T-helper 2 cell (primary cell): ENCODE measurements around the gene EFCAB13.

Source experiments
- DNase-seq, 5 experiments: peaks; one replicate each; pipeline versions ENCODE4 v3.0.0 to v3.0.0-alpha.2; 2012 to 2022

The EFCAB13 gene

GRCh38 chr17:47295037-47295873 is 28.5 kb upstream of the EFCAB13 start:
- no peak for DNase-seq

DNA sequence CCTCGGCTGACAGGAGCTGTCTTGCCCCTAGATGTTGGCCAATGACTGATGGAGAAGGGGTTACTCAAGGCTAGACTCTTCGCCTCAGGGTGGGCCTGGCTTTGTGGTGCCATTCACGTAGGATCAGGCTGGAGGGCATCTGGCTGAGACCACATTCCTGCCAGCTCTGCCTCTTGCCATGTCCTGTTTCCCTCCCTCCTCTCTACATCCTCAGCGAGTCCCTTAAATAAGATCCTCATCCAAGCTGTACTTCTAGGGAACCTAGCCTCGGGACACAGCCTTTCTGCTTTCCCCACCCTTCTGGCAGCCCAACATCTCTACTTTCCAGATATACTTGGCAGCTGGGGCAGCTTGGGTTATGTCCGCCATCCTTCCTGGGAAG is 27.9 kb upstream of the EFCAB13 start:
- no peak for DNase-seq

- DNase-seq = no peak
These were observed 25.9 kb upstream of the EFCAB13 start for GRCh38 chr17:47297661-47298400.

GRCh38 chr17:47298712-47299111 is 25.0 kb upstream of the EFCAB13 start:
- DNase-seq = no peak

GRCh38 chr17:47299239-47299910 is 24.4 kb upstream of the EFCAB13 start:
- no peak for DNase-seq

DNA sequence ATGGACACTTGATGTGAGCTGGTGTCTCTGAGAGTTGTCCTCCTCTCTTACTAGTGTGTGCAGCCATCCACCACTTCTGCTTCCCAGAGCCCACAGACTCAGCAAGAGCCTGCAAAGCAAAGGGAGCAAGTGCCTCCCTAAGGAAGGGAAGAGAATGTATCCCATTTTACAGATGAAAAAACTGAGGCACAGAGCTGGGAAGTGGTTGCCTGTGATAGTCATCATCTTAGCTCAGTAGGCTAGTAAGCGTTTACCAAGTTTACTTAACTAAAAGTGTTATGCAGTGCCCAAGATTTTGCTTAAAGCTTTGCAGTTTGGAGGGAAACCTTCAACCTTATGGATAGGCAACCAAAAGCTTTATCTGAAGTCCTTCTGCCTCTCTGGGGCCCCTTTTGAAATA is 23.0 kb upstream of the EFCAB13 start:
- DNase-seq = no peak

- peak in 1 of 5 experiments; percentile 93 for DNase-seq
These were observed 22.6 kb upstream of the EFCAB13 start for GRCh38 chr17:47301161-47301560.

DNA sequence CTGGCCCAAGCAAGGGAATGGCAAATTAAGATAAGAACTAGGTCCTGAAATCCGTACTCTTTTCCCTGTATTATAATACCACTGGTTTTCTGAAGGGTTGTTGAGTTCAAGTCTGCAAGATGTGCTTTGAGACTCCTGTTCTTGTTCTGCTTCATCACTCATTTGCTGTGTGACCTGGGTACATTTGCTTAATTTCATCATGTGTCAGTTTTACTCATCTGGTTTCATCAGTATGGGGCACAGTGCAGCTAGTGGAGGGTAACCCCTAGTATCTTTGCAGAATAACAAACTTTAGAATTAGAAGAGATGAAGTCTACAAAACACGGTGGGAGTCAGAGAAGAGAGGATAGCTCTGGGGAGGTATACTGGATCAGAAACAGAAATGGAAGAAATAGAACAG is 21.9 kb upstream of the EFCAB13 start:
- peak in 1 of 5 experiments; percentile 22 for DNase-seq

GRCh38 chr17:47304186-47304585 is 19.6 kb upstream of the EFCAB13 start:
- DNase-seq = no peak

DNA sequence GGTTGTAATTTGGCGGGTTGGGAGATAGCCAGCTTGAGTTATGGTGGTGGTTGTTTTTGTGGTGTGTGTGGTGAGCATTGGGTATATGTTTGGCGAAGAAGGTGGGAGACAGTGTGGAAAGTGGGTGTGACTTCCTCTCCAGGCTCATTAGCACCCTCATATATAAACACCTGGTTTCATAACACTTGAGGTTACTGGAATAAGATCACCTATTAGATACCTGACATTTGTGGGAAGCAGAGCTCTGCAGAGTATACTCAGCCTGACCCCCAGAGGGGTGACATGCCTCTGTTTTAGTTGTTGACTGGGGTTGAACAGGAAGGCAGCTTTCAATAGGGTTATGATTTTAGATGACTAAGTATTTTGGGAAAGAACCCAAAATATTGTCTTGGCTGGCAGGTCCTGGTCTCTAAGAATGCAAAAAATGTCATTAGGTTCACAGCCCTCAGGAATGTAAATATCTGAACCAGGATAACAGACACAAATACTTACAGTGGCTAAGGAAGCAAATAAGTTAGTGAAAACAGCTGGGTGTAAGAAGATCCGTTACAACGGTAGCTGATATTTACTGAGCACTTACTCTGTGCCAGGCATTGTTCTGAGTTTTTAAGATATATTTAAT is 18.3 kb upstream of the EFCAB13 start:
- peak in 2 of 5 experiments; percentile 2 to 39 for DNase-seq

- DNase-seq = no peak
These were observed 13.5 kb upstream of the EFCAB13 start for GRCh38 chr17:47310186-47310733.

DNA sequence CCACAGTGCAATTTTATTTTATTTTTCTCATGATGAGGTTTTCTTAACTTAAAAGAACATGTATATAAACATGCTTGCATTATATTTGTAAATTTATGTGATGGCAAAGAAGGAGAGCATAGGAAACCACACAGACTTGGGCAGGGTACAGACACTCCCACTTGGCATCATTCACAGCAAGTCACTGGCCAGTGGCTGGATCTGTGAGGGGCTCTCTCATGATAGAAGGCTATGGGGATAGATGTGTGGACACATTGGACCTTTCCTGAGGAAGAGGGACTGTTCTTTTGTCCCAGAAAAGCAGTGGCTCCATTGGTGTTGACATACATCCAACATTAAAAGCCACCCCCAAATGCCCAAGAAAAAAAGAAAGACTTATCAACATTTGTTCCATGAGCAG is 12.3 kb upstream of the EFCAB13 start:
- no peak for DNase-seq

DNA sequence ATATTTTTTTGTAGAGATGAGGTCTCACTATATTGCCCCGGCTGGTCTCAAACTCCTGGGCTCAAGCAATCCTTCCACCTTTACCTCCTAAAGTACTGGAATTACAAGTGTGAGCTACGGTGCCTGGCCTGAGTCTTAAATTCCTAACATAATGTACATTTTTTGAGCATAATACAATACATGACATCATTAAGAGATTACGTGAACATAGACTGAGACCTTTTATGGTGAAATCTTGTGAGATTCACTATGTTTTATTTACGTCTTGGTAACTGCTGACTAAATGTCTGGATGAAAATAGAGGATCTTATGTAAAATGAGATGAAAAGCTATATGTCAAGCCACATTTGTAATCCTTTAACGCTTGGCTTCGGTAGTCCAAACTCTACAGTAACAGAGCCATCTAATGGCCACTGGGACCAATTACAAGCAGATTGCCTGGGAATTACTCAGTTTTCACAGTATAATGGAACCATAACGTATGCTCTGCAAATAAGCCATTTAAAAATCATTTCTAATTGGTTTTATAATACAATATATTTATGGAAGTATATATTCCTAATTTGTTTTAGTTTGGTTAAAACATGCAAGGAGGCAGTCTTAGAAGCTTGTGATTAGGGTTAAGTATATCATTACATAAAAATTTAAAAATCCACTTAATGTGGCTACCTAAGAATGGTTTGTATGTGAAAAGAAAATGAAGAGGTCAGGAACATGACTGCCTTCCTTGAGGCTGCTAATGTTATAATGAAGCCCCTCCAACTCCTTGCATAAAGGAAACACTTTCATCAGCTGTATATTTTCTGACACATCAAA is 8.1 kb upstream of the EFCAB13 start:
- DNase-seq = peak in 2 of 5 experiments; percentile 13 to 70

DNA sequence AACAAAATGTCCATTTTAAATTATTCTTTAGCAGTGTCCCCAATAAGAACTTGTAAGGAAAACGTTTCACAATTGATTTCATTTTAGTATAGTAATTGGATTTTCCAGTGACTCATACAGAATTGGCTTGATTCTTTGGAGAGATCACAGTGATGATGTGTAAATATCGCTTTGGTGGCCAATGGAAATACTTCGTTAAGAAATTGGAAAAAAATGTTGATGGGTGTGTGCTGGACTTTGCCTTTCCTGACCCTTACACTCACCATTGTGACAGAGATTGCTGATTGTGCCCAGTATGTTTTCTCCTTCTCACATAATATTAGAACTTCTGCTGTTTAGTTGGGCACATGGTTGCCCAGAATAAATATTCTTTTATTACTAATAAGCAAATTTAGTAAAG is 7.4 kb upstream of the EFCAB13 start:
- DNase-seq = no peak

DNA sequence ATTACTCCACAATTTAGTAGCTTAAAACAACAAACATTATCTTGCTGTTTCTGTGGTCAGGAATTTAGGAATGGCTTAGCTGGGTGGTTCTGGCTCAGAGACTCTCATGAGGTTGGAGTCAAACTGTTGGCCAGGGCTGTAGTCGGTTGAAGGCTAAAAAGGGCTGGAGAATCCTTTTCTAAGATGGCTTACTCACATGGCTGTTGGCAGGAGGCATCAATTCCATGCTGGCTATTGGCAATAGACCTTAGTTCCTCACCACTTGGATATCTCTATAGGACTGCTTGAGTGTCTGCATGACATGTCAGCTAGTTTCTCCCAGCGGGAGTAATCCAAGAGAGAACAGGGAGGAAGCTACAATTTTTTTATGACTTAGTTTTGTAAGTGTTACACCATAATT is 6.6 kb upstream of the EFCAB13 start:
- no peak for DNase-seq

DNA sequence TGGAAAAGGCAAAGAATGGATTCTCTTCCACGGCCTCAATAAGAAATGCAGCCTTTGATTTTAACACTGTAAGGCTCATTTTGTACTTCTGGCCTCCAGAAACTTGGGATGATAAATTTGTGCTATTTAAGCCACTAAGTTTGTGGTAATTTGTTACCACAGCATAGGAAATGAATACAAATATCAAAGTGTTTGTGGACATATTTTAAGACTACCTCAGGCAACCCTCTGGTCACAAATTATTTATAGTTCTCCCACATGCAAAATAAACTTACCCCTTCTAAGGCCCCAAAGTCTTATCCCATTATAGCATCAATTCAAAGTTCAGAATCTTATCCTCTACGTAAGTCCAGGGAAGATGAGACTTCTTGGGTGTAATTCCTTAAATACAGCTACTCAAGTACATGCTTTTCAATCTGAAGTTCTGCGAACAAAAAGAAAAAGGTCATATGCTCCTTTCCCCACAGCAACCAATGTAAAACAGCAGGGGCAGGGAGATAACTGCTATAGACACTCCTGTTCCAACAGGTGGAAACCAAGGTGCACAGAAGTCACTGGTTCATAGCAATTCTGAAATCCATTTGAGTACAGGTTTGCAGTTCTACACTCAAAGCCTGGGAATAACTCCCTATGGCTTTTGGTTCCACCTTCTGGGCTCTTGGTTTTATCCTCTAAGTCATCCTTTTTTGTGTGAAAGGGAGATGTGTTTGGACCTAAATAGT is 5.4 kb upstream of the EFCAB13 start:
- no peak for DNase-seq

GRCh38 chr17:47320879-47321502 is 2.8 kb upstream of the EFCAB13 start:
- no peak for DNase-seq

GRCh38 chr17:47324224-47325020 is 667 bp downstream of the EFCAB13 start:
- DNase-seq = peak; percentile 13 to 79 (median 44)

GRCh38 chr17:47325176-47325575 is 1.4 kb downstream of the EFCAB13 start:
- no peak for DNase-seq

- DNase-seq = no peak
These were observed 6.8 kb downstream of the EFCAB13 start for GRCh38 chr17:47330548-47330947.
